DMS153 (cell line): Measurements from ENCODE around the gene ARL17A.
"Not testable (repeated sequence)": the region's sequence is repeated elsewhere in the genome, so short reads cannot be mapped to it uniquely, and the experiment has no call there.

Experiments
- DNase-seq: peaks from one replicate; lab custom pipeline; 2025; lab: John Stamatoyannopoulos, UW

The ARL17A gene

GRCh38 chr17:46548607-46549006 is 30.9 kb downstream of the ARL17A start:
- not testable (repeated sequence) for DNase-seq

GRCh38 chr17:46534716-46535115 is 44.8 kb downstream of the ARL17A start:
- DNase-seq = not testable (repeated sequence)

GRCh38 chr17:46512168-46512567 is 67.3 kb downstream of the ARL17A start, which contains the start of gene LRRC37A2:
Gene LRRC37A2 (plus strand): TSS chr17:46512468. CDS start chr17:46512713, 245 bp downstream.
- DNase-seq = not testable (repeated sequence)

DNA sequence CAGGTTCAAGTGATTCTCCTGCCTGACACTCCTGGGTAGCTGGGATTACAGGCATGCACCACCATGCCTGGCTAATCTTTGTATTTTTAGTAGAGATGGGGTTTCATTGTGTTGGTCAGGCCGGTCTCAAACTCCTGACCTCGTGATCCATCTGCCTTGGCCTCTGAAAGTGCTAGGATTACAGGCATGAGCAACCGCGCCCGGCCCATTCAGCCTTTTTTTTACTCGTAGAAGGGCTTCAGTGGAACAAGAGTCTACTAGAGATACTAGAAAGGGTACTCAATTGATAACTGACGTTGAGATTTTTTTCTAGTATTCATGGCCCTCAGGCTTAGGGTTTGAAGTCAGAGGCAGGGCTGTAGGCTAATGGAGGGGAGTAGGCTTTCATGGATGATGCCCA is 73.6 kb downstream of the ARL17A start:
- DNase-seq = not testable (repeated sequence)

DNA sequence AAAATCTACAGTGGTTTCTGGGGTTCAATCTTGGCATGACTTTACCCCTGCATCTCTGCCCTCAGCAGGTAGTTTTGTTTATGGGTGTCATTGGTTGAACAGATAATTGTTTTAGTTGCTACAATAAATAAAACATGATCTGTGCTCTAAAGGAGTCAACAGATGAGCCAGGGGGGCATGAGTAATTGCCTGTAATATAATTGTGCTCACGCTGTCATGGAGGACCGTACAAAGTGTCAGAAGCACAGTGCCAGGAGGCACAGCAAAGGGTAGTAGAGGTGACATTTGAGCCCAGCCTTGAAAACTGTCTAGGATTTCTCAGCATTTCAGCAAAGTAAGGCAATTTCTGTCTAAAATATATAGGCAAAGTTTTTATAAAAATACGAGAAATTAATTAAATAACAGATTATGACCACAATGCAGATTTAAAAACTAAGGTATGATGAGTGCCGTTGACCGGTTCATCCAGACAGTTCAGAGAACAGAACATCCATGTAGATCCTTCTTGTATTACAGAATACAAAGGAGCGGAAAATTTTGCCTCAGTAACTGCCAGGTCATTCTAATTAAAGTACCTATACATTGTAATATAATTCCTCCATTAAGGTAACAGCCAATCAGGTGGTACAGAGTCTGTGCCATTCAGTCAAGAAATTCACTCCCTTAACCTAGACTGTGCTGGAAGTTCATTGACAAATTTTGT is 79.9 kb downstream of the ARL17A start:
- not testable (repeated sequence) for DNase-seq

- not testable (repeated sequence) for DNase-seq
Observed at GRCh38 chr17:46492021-46492420, 87.5 kb downstream of the ARL17A start.

- not testable (repeated sequence) for DNase-seq
Observed at GRCh38 chr17:46481310-46481709, 98.2 kb downstream of the ARL17A start.

DNA sequence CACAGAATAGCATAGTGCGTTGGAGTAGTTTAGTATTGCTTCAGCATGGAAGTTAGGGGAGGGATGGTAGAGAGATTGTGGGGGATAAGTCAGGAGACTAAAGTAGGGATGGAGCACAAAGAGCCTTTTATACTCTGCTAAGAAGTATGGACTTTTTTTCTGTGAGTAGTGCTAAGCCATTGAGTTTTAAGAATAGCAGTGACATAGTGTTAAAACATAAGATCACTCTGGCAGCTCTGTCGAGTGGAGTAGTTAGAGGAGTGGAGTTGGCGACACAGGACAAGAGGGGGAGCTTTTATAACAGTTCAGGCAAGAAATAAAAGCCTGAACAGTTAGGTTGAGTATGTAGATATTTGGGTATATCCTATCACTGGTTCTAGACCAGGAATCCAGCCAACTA is 100.7 kb downstream of the ARL17A start:
- not testable (repeated sequence) for DNase-seq

- not testable (repeated sequence) for DNase-seq
Observed at GRCh38 chr17:46475583-46475982, 103.9 kb downstream of the ARL17A start.

DNA sequence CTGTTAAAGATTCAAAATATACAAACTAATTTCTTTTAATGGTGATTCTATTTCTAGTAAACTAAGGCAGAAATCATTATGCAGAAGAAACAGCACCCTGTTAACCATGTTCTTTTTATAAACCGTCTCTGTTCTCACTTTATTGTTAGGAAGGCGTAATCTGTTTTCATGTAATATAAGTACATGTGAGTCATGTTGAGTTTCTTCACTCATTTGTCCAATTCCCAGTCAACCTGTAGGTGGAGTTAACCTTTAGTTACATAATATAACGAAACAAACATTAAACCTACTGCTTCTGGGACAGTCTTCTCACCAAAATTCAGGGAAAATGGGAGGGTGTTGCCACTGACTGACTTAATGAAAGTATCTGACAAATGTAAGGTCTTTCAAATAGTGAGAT is 105.0 kb downstream of the ARL17A start:
- DNase-seq = not testable (repeated sequence)

DNA sequence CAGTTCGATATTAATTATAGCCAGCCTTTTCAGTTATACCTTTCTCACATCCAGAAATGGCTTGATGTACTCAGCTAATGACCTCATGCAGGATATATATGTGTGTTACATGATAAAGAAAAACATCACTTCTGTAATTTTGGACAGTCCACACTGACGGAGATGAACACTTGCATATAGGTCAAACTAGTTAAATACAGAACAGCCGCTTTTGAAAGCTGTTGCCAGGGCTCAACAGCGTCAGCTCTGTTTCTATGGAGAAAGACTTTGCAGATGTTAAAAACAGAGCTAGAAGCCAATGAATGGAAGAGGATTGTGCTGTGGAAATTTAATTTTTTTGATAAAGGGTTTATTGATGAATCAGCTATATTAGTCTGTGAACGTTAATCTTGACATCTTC is 111.9 kb downstream of the ARL17A start:
- not testable (repeated sequence) for DNase-seq
